ENCODE data around the gene RBMS2. TPM values are rescaled to one million over a fixed set of nuclear protein-coding genes. Genes with fewer than 3 reads are reported as not detected.

Gene RBMS2
- total and polyA plus RNA-seq, 2 experiments from 2014 or later = 28.7 TPM

DNA sequence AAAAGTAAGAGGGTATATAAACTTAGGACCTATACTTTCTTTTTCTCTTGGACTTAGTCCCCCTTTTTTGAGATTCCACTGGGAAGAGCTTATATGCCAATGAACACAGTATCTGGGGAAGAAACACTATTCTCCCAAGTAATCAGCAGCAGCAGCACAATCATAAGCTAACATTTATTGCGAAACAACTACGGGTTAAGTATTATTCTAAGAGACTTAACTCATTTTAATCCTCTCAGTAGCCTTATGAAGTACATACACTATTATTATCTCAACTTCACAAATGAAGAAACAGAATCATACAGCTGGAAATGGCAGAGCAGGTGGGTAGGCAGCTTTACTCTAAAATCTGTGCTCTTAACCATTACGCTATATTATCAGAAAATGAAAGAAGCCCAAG lies 80.6 kb downstream of the RBMS2 start:
- peak; percentile 26 for DNase-seq
- Histone ChIP-seq H3K27ac (no peak overlapping the region), H3K79me2 (ENCODE audit: insufficient read depth) (peaks cover 13% of the 10 kb centered on the region), H4K20me1 (ENCODE audit: insufficient read depth) (no peaks in the 10 kb centered on the region), H3K4me1 (ENCODE audit: insufficient read depth) (no peaks in the 10 kb centered on the region), H3K27me3 (replicated peaks; ENCODE audit: insufficient read depth) (no peaks in the 10 kb centered on the region), H3K9me2 (ENCODE audit: insufficient read depth) (no peaks in the 10 kb centered on the region), H3K9me3 (ENCODE audit: low read depth) (no peaks in the 10 kb centered on the region), H3K9ac (no peak overlapping the region), H3K36me3 (ENCODE audit: low read depth) (peaks cover 91% of the 10 kb centered on the region), H3K4me2 (ENCODE audit: unreplicated experiment) (no peak overlapping the region), H2AFZ (no peak overlapping the region), H3K4me3 (no peak overlapping the region), H3F3A (ENCODE audit: insufficient read depth) (peaks cover 40% of the 10 kb centered on the region; the same call in 1 of the 2 replicates)
- in situ Hi-C loops (cut with MboI) = no loop called here
- TF ChIP-seq EZH2phosphoT487 (IDR thresholded peaks at IDR 0.05; ENCODE audit: insufficient read depth, low read depth) (no peak), EZH2 (IDR thresholded peaks at IDR 0.05; ENCODE audit: insufficient read depth, poor library complexity, severe bottlenecking) (no peak)
- WGBS, 2 experiments (ENCODE audit: low coverage in 1 of 2, low lambda C conversion rate in 2 of 2, missing lambda C conversion rate in 2 of 2) = 75 to 77% methylated on average over 3 of the region's 3 CpGs

- H3F3A ChIP-seq (ENCODE audit: insufficient read depth) = peaks cover 20% of the 10 kb centered on the region; the same call in 1 of the 2 replicates
- no peaks in the 10 kb centered on the region for H3K9me3 ChIP-seq (ENCODE audit: low read depth)
- H3K4me1 ChIP-seq (ENCODE audit: insufficient read depth) = no peaks in the 10 kb centered on the region
- DNase-seq = peak; percentile 25
- no peak overlapping the region for H3K9ac ChIP-seq
- no peaks in the 10 kb centered on the region for H3K27me3 ChIP-seq (replicated peaks; ENCODE audit: insufficient read depth)
- H3K4me3 ChIP-seq = no peak overlapping the region
- TF ChIP-seq EZH2phosphoT487 (IDR thresholded peaks at IDR 0.05; ENCODE audit: insufficient read depth, low read depth) = no peak
- H3K9me2 ChIP-seq (ENCODE audit: insufficient read depth) = no peaks in the 10 kb centered on the region
- peaks cover 92% of the 10 kb centered on the region for H3K36me3 ChIP-seq (ENCODE audit: low read depth)
- no peaks in the 10 kb centered on the region for H4K20me1 ChIP-seq (ENCODE audit: insufficient read depth)
- no peak overlapping the region for H2AFZ ChIP-seq
- in situ Hi-C loops (cut with MboI) = no loop called here
- H3K27ac ChIP-seq = no peak overlapping the region
- H3K79me2 ChIP-seq (ENCODE audit: insufficient read depth) = peaks cover 17% of the 10 kb centered on the region
- no peak overlapping the region for H3K4me2 ChIP-seq (ENCODE audit: unreplicated experiment)
- WGBS, 2 experiments (ENCODE audit: low coverage in 1 of 2, low lambda C conversion rate in 2 of 2, missing lambda C conversion rate in 2 of 2) = 91 to 92% methylated on average over 3 of the region's 3 CpGs
These were observed 82.7 kb downstream of the RBMS2 start for GRCh38 chr12:56604355-56604754.

- H4K20me1 ChIP-seq (ENCODE audit: insufficient read depth) = no peaks in the 10 kb centered on the region
- H3K79me2 ChIP-seq (ENCODE audit: insufficient read depth) = peaks cover 93% of the 10 kb centered on the region
- H3K27me3 ChIP-seq (replicated peaks; ENCODE audit: insufficient read depth) = no peaks in the 10 kb centered on the region
- H3K4me3 ChIP-seq = no peak overlapping the region
- H3K36me3 ChIP-seq (ENCODE audit: low read depth) = peaks cover 83% of the 10 kb centered on the region
- no peaks in the 10 kb centered on the region for H3K9me3 ChIP-seq (ENCODE audit: low read depth)
- no peaks in the 10 kb centered on the region for H3K4me1 ChIP-seq (ENCODE audit: insufficient read depth)
- H2AFZ ChIP-seq = no peak overlapping the region
- no peak overlapping the region for H3K27ac ChIP-seq
- no peaks in the 10 kb centered on the region for H3K9me2 ChIP-seq (ENCODE audit: insufficient read depth)
- H3F3A ChIP-seq (ENCODE audit: insufficient read depth) = no peaks in the 10 kb centered on the region
- no peak overlapping the region for H3K4me2 ChIP-seq (ENCODE audit: unreplicated experiment)
- no peak overlapping the region for H3K9ac ChIP-seq
- no peak for TF ChIP-seq EZH2phosphoT487 (IDR thresholded peaks at IDR 0.05; ENCODE audit: insufficient read depth, low read depth)
- TF ChIP-seq EZH2 (IDR thresholded peaks at IDR 0.05; ENCODE audit: insufficient read depth, poor library complexity, severe bottlenecking) = no peak
- in situ Hi-C loops (cut with MboI) = no loop called here
- 78 to 79% methylated on average over 8 of the region's 8 CpGs for WGBS, 2 experiments (ENCODE audit: low coverage in 1 of 2, low lambda C conversion rate in 2 of 2, missing lambda C conversion rate in 2 of 2)
- no peak for DNase-seq
These were observed 93.0 kb downstream of the RBMS2 start for GRCh38 chr12:56614627-56615026.

GRCh38 chr12:56616244-56616643 lies 94.6 kb downstream of the RBMS2 start:
- Histone ChIP-seq H2AFZ (no peak overlapping the region), H3K27me3 (replicated peaks; ENCODE audit: insufficient read depth) (no peaks in the 10 kb centered on the region), H3K9me2 (ENCODE audit: insufficient read depth) (no peaks in the 10 kb centered on the region), H3K36me3 (ENCODE audit: low read depth) (peaks cover 81% of the 10 kb centered on the region), H3K27ac (no peak overlapping the region), H3K4me2 (ENCODE audit: unreplicated experiment) (no peak overlapping the region), H3K9ac (no peak overlapping the region), H3K4me3 (no peak overlapping the region), H3K9me3 (ENCODE audit: low read depth) (no peaks in the 10 kb centered on the region), H3F3A (ENCODE audit: insufficient read depth) (no peaks in the 10 kb centered on the region), H4K20me1 (ENCODE audit: insufficient read depth) (no peaks in the 10 kb centered on the region), H3K4me1 (ENCODE audit: insufficient read depth) (no peaks in the 10 kb centered on the region), H3K79me2 (ENCODE audit: insufficient read depth) (peaks cover 100% of the 10 kb centered on the region)
- in situ Hi-C loops (cut with MboI) = no loop called here
- 83 to 88% methylated on average over 3 of the region's 3 CpGs for WGBS, 2 experiments (ENCODE audit: low coverage in 1 of 2, low lambda C conversion rate in 2 of 2, missing lambda C conversion rate in 2 of 2)
- TF ChIP-seq EZH2phosphoT487 (IDR thresholded peaks at IDR 0.05; ENCODE audit: insufficient read depth, low read depth) = no peak
- TF ChIP-seq EZH2 (IDR thresholded peaks at IDR 0.05; ENCODE audit: insufficient read depth, poor library complexity, severe bottlenecking) = no peak
- DNase-seq = no peak

DNA sequence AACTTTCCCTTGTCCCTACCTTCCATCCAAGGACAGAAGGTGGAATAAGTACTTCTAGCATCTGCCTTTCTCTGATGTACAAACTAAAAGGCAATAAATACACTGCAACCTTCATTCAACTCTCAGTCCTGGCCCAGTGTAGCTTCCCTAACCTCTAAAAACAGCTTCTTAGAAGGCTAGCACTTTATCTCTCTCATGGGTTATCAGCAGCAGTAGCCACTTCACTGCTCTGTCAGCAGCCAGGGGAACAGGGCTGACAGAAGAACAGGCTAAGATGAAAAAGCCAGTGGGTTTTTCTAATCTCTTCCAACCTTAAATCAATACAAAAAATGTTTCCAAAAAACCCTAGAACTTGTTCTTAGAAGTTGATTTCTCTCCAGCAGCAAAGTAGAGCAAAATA lies 95.3 kb downstream of the RBMS2 start:
- H3K27ac ChIP-seq = no peak overlapping the region
- H3K9me2 ChIP-seq (ENCODE audit: insufficient read depth) = no peaks in the 10 kb centered on the region
- H3K9me3 ChIP-seq (ENCODE audit: low read depth) = no peaks in the 10 kb centered on the region
- no peaks in the 10 kb centered on the region for H3K27me3 ChIP-seq (replicated peaks; ENCODE audit: insufficient read depth)
- H3F3A ChIP-seq (ENCODE audit: insufficient read depth) = no peaks in the 10 kb centered on the region
- TF ChIP-seq EZH2 (IDR thresholded peaks at IDR 0.05; ENCODE audit: insufficient read depth, poor library complexity, severe bottlenecking) (no peak), EZH2phosphoT487 (IDR thresholded peaks at IDR 0.05; ENCODE audit: insufficient read depth, low read depth) (no peak)
- peaks cover 76% of the 10 kb centered on the region for H3K36me3 ChIP-seq (ENCODE audit: low read depth)
- no peak overlapping the region for H3K4me3 ChIP-seq
- no peak overlapping the region for H3K9ac ChIP-seq
- H3K4me2 ChIP-seq (ENCODE audit: unreplicated experiment) = no peak overlapping the region
- in situ Hi-C loops (cut with MboI) = no loop called here
- no peak overlapping the region for H2AFZ ChIP-seq
- no peaks in the 10 kb centered on the region; the same call in 1 of the 2 replicates for H4K20me1 ChIP-seq (ENCODE audit: insufficient read depth)
- peaks cover 100% of the 10 kb centered on the region for H3K79me2 ChIP-seq (ENCODE audit: insufficient read depth)
- no peak for DNase-seq
- H3K4me1 ChIP-seq (ENCODE audit: insufficient read depth) = no peaks in the 10 kb centered on the region

All from GM23248 (cell line).